ENCODE results near the gene INSRR.

Gene INSRR

DNA sequence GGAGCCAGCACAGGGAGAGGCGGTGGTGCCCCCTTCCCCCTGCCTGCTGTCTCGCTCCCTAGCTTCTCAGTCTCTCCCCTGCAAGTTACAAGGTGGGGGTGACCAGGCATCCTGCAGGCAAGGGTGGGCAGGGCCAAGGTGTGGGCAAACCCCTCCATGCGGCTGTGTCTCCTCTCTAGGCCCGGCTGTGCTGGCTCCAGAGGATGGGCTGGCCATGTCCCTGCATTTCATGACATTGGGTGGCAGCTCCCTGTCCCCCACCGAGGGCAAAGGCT is 16.4 kb upstream of the INSRR start:
- no peak overlapping the region for H3K4me3 ChIP-seq (ENCODE audit: low read depth, low read length)

DNA sequence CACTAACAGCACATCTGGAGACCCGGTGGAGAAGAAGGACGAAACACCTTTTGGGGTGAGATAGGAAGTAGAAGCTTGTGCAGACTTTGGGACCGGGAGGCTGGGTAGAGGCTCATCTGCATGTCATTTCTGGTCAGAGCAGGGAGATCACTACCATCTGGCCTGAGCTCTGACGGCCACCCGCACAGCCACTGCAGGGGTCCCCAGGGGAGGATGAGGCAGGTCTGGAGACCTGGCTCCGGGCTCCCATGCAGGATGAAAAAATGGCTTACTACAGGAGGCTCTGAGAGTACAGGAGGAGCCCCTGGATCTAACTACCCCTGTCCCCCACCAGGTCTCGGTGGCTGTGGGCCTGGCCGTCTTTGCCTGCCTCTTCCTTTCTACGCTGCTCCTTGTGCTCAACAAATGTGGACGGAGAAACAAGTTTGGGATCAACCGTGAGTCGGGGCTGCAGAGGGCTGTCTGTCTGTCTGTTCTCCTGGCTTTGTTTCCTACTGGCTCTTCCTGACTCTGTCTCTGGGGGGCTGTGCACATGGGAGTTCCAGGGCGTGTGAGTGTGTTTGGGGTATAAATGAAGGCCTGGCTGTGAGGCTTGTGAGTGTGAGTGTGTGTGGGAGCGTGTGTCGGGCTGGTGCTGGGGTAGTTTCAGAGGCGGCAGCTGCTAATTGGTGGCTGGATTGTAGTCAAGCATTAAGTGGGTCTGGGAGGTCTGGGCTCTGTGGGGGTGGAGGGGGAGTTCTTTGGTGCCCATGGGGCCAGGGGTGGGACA is 15.8 kb upstream of the INSRR start:
- no peak overlapping the region for H3K4me3 ChIP-seq (ENCODE audit: low read depth, low read length)

DNA sequence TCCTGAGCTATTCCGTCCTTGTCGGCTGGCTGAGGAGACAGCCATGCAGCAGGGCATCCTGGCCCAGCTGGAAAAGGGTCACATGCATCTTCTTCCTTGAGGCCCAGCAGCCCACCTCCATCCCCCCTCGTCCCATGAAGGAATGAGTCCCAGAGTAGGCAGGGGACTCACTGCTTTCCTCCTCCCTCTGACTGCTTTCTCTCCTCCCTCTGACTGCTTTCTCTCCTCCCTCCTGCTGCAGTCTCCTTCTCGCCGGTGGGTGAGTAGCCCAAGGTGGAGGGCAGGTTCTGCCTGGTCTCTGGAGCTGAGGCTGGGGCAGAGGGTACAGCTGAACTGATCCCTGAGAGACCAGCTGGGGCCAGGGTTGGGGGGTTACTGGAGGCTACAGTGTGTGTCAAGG is 15.2 kb upstream of the INSRR start:
- H3K4me3 ChIP-seq (ENCODE audit: low read depth, low read length), result no peak overlapping the region

DNA sequence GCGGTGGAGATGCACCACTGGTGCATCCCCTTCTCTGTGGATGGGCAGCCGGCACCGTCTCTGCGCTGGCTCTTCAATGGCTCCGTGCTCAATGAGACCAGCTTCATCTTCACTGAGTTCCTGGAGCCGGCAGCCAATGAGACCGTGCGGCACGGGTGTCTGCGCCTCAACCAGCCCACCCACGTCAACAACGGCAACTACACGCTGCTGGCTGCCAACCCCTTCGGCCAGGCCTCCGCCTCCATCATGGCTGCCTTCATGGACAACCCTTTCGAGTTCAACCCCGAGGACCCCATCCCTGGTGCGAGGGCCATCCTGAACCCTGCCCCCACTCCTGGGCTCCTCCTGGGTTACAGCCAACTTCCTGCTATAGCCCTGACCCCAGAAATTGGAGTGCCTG is 14.7 kb upstream of the INSRR start:
- H3K4me3 ChIP-seq (ENCODE audit: low read depth, low read length), result no peak overlapping the region

DNA sequence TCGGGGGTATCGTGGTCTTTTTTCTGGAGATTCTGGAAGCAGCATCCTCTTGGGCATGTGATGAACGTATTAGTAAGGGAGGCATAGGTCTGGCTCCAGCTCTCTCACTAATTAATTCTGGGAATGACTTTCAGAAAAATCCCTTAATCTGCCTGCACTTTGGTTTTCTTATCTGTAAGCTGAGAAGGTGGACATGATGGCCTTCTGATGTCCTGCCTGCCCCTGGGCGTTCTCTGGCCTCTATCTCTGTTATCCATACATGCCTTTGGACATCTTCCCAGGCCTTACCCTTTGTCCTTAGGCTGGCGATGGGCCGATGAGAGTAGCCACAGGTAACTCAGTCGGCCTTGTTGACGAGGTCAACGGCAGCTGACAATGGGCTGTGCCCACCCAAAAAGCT is 10.5 kb upstream of the INSRR start:
- no peak overlapping the region for H3K4me3 ChIP-seq (ENCODE audit: low read depth, low read length)

DNA sequence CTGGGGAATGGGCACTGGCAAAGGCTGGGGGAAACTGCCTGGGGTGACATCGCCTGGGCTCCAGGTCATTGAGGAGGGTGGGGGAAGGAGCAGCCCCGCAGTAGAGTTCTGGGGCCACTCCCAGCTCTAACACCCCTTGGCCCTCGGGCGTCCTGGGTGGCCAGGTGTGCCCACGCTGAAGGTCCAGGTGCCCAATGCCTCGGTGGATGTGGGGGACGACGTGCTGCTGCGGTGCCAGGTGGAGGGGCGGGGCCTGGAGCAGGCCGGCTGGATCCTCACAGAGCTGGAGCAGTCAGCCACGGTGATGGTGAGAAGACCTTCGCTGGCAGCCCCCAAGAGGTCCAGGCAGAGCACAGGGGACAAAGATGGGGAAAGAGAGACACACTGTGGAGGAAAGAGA is 9.4 kb upstream of the INSRR start:
- no peak overlapping the region for H3K4me3 ChIP-seq (ENCODE audit: low read depth, low read length)

DNA sequence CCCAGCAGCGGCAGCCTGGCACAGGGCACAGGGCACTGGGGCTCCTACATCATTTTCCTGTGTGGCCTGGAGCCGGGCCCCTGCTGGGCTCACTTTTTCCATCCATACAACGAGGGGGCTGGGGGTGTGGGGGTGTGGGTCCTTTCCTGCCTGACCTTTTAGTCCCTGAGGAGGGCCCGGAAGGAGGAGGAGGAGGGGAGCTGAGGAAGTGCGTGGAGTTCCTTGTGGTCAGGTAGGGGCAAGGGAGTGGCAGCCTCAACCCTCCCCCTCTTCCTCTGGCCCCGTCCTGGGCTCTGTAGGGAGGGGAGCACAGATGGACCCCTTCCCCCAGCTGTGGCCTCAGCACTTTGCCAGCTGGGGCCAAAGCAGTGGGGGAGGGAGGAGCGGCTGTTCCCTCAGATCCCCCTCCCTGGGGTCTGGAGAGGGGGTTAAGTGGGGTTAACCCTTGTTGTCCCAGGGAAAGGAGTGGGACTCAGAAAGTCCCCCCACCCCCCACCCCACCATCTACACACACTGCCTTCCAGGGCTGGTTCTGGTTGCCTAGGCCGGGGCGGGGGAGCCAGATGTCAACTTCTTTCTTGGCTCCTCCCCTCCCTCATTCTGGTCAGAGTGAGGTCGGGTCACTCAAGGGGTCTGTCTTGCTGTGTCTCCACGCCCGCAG is 7.5 kb upstream of the INSRR start:
- no peak overlapping the region for H3K4me3 ChIP-seq (ENCODE audit: low read depth, low read length)

DNA sequence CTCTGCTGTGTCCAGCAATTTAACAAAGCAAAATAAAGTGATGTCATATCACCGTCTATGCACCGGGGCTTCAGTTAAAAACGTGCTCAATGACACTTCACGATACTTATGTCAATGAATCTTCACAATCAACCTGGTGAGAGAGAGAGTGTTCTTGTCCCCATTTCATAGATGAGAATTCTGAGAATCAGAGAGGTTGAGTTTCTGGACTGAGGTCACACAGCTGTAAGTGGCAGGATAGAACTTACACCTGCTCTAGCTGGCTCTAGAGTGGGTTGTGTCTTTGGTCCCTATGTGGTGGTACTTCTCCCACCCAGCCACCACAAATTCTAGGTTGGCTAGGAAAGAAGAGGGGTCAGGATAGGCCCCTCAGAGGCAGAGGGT is 6.9 kb upstream of the INSRR start:
- no peak overlapping the region for H3K4me3 ChIP-seq (ENCODE audit: low read depth, low read length)

DNA sequence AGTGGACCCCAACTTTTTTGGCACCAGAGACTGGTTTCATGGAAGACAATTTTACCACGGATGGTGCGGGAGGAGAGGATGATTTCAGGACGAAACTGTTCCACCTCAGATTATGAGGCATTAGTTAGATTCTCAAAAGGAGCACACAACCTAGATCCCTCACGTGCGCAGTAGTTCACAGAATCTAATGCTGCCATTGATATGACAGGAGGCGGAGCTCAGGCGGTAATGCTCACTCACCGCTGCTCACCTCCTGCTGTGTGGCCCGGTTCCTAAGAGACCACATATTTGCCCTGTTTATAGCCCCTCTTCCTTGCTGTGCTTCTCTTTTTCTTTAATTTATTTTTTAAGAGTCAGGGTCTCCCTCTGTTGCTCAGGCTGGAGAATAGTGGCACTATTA is 6.3 kb upstream of the INSRR start:
- no peak overlapping the region for H3K4me3 ChIP-seq (ENCODE audit: low read depth, low read length)

DNA sequence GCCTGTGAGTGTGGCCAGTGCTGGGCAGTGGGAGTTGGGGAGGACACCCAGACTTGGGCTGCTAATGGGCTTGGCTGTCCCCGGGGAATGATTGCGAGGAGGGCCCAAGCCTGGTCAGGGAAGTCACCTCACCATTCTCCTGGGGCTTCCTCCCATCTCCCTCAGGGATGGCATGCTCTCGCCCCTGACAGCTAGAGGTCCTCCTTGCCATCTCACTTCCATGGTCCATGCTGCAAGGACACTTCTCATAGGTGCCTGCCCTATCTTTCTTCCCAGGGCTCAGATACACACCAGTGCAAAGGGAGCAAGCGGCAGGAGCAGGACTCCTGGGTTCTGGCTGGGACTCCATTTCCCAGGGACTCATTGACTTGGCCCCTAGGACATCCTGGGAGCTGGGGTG is 5.9 kb upstream of the INSRR start:
- no peak overlapping the region for H3K4me3 ChIP-seq (ENCODE audit: low read depth, low read length)

DNA sequence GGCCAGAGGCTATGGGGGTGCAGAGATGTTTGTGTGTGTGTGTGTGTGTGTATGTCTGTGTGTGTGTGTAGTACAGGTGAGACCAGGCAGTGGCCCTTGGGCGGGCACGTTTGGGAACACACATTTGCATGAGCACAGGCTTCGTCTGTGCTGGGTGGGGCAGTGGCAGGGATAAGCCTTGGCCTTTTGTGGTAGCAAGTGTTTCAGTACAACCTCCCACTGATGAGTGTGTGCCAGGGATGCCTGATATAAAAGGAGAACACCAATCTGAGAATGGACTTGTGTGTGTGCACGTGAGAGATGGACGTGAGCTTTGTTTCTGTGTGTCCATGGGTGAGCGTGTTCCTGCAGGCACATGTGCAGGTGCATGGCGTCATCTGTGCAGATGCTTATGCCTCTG is 4.7 kb upstream of the INSRR start:
- H3K4me3 ChIP-seq (ENCODE audit: low read depth, low read length), result no peak overlapping the region

DNA sequence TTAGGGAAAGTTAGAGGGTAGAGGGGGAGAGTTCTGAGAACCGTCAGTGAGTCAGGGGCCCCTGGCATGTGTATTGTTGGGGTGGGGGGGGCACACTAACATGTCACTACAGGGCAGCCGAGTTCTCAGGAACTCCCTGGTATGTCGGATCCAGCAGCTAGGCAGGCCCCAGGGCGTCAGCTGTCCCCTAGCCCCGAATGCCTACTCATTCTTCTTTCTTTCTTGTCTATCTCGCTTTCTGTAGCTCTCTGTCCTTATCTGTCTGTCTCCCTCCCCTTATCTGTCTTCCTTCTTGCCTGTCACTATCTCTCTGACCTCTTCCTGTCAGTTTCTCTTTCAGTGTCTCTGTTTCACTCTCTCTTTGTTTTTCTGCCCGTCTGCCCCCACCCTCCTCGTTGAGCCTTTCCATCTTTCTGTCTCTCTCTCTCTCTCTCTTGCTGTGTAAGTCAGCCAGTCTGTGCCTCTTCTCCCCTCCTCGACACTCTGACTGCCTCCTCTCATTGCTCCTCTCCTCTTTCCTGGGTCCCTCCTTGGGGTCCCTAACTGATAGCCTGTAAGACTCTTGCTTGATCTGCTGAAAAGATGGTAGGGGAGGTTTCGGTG is 4.2 kb upstream of the INSRR start:
- H3K4me3 ChIP-seq (ENCODE audit: low read depth, low read length), result no peak overlapping the region

DNA sequence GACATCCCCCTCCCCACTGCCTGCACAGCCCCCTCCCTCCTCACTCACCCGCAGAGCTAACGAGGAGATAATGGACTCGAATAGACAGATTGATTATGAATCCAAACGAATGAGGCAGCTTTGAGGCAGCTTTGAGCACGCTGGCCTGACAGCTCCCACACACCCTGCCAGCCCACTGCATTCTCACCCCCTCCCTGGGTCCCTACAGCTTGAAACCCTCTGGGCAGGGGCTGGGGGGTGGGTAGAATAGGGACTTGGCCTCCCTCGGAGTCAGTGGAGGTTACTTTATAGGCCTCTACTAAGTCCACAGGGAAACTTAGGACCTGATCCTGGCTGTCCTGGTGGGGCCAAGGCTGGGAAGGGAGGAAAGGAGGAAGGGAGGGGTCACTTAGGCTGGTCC is 3.7 kb upstream of the INSRR start:
- H3K4me3 ChIP-seq (ENCODE audit: low read depth, low read length), result no peak overlapping the region

DNA sequence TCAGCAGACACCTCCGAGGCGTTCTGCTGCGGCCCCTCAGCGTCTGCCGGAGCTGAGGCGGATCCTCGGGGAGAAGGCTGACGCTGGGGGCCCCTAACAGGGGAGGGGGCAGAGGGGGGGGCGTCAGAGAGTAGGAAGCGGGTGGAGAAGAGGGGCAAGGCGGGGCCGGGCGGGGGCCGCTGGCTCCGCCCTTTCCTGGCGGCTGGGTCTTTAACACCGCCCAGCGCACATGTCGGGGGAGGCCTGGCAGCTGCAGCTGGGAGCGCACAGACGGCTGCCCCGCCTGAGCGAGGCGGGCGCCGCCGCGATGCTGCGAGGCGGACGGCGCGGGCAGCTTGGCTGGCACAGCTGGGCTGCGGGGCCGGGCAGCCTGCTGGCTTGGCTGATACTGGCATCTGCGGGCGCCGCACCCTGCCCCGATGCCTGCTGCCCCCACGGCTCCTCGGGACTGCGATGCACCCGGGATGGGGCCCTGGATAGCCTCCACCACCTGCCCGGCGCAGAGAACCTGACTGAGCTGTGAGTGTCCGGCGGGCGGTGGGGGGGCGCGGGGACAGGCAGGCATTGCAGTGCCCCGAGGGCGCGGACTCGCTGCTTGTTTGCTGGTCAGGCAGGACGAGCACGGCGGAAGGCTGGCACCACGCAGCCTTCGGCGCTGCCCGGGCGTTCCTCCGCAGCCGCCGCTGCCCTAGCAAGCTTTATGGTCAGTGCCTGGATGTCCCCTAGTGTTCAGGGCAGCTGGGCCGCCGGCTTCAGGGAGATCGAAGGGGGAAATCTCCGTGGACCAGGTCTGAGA is 1.9 kb upstream of the INSRR start, which contains the start of gene NTRK1:
NTRK1 (plus strand) TSS at position 238 of the 796 bp plus-strand sequence; CDS start at position 308, 70 bp downstream.
- H3K4me3 ChIP-seq (ENCODE audit: low read depth, low read length), result peak within 1 kb of the TSS; percentile 18

DNA sequence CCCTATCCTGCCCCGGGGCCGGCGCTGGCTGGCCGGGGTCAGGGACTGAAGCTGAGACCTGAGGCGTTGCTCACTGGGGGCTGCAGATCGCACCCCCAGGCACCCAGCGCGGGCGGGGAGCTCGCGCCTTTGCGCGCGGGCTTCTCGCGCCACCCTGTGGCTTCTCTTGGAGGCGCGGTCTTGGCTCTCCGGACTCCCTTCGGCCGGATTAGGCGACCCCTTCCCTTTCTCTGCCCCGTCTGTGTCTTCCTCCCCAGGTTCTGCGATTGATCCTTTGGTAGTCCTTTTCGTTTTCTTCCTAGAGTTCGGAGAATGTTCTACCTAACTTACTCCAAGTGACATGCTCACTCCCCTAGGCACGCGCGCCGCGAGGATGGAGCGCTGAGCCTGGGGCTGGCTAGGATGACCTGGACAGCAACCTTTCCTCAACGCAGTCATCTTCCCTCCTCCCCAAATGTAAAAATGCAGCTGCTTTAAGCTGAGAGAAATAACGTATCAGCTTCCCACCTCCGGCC is 1.3 kb upstream of the INSRR start:
- H3K4me3 ChIP-seq (ENCODE audit: low read depth, low read length), result peak overlapping the region; percentile 18

DNA sequence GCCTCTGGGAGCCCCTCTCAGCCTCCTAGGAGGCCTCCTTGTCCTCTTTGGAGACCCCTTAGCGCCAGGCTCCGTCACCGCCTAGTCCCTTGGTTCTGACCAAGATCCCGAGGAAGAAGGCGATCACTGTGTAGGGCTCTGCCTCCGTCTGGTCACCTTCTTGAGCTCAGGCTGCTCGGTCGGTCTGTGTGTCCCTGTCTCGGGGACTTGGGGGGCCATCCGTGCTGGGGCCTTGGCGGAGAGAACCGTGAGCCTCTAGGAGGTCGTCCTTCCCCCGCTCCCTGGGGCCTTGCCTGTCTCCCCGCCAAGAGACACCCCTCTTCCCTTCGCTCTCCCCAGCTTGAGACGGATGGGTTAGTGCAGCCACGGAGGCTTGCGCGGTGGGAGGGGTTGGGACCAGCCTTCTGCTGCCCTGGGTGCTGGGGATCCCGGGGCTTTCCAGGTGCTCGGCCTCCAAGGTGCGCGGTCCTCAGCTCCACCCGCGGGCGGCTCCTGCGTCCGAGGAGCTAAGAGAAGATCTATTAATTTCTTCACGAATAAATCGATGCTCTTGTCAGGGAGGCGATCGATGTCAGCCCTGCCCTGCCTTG is 701 bp upstream of the INSRR start:
- no peak overlapping the region for H3K4me3 ChIP-seq (ENCODE audit: low read depth, low read length)

DNA sequence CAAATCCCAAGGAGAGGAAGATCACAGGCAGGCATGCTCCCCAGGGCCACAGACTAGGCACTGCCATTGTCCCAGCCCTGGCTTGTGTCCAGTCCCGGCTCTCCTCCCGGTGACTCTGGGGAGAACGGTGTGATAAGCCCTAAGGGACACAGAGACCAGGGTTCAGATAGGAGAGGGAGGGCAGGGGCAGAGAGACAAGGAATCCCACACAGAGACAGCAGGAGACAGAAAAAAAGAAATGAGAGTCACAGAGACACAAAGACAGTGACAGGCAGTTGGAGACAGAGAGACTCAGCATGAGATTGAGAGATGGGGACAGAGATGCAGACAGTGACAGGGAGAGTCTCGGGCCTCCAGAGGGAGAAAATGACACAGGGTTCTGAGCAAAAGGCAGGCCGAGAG is 361 bp downstream of the INSRR start:
- peak overlapping the region; percentile 13 for H3K4me3 ChIP-seq (ENCODE audit: low read depth, low read length)

DNA sequence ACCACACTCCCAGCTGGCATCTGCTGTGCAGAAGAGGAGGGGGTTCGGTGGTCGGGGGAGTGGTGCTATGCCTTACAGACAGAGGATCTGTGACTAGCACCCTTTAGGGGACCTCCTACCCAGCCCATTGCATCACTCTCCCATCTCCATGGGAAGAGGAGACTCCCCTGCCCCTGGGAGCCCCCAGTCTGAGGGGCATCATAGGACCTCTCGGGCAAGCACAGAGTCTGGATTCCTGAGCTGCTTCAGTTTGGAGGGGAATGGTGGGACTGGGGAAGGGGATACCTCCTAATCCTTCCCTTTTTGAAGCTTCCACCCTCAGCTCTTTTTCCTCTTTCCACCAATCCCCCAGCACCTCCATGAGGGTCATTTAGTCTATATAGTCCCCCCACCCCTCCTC is 1.4 kb downstream of the INSRR start:
- no peak overlapping the region for H3K4me3 ChIP-seq (ENCODE audit: low read depth, low read length)

DNA sequence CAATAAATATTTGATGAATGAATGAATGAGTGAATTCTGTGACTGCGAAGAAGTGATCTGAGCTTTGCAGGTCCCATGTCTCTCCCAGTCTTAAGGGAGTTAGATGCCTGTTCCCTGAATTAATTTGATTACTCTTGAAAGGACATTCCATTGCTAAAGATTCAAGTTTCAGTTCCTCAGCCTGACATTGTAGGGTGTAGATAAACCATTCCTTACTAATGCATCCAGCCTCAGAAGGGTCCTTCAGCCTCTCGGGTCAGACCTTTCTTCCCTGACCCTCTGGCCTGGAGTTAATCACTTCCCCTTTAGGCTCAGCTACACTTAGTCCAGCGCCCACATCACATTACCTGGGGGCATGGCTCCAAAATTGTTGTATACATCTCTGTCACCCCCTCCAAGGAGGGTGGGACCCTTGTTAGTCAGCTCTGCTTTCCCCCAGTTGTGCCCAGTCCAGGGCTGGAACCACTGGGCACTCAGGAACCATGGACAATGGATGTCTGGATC is 2.6 kb downstream of the INSRR start:
- no peak overlapping the region for H3K4me3 ChIP-seq (ENCODE audit: low read depth, low read length)

DNA sequence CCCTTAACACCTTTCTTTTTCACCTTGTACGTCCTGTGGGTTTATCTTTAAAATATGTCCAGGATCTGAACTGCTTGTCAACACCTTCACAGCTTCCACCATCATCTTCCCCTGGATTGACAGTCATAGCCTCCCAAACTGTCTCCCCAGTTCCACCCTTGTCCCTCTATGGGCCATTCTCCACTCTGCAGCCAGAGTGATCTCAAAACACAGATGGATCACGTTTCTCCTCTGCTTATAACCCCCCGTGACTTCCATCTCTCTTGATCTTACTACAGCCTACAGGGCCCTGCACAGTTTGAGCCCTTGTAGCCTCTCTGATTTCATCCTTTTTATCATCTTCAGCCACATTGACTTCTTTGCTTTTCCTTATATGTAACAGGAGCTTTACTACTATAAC is 4.3 kb downstream of the INSRR start:
- H3K4me3 ChIP-seq (ENCODE audit: low read depth, low read length), result no peak overlapping the region

DNA sequence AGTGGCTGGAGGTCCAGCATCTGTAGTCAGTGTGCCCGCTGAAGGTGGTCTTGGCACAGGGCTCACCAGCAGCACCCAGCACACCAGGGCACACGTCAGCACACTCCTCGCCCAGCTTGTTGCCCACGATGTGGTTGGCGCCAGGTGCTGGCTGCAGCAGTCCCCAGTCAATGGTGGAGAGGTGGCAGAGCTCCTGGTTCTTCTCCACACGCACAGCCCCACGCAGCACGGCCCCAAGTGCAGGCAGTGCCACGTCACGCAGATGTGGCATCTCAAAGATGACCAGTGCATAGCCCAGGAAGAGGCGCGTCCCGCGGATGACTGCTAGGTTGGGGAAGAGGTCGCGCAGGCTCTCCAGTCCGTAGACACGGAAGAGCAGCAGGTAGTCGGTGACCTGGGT is 5.2 kb downstream of the INSRR start:
- no peak overlapping the region for H3K4me3 ChIP-seq (ENCODE audit: low read depth, low read length)
